Heart right ventricle (tissue), 16 donors: Measurements from ENCODE around the gene SLC25A3. TPM values are rescaled to one million over a fixed set of nuclear protein-coding genes. Genes with fewer than 3 reads are reported as not detected.
"Not testable (repeated sequence)": the region's sequence is repeated elsewhere in the genome, so short reads cannot be mapped to it uniquely, and the experiment has no call there.

Experiments used
- ATAC-seq, 8 donors: fragments of 200-7000 bp; cut with Tn5 transposase; one replicate each; pipeline ENCODE4 v1.9.1; 2020; ENCODE audit warnings: mild to moderate bottlenecking in 8 of 8, moderate library complexity in 8 of 8, moderate number of reproducible peaks in 1 of 8
- DNase-seq, 2 donors: peaks; one replicate each; pipeline ENCODE4 v3.0.0-alpha.2; 2020
- H3K27ac ChIP-seq, 10 donors: fragments of 200-600 bp; sonication (generic) in 2 of 10; one replicate each; pipeline versions ENCODE4 v1.5.0 to v1.8.0; 2020 to 2022; ENCODE audit warnings: mild to moderate bottlenecking in 3 of 10
- H3K27me3 ChIP-seq, 7 donors: fragments of 200-600 bp; one replicate each; pipeline ENCODE4 v1.8.0; 2021 to 2022; ENCODE audit warnings: mild to moderate bottlenecking in 2 of 7
- H3K36me3 ChIP-seq, 9 donors: fragments of 200-600 bp; sonication (generic) in 1 of 9; one replicate each; pipeline versions ENCODE4 v1.5.0 to v1.8.0; 2020 to 2022; ENCODE audit warnings: mild to moderate bottlenecking in 2 of 9
- H3K4me1 ChIP-seq, 9 donors: fragments of 200-600 bp; sonication (generic) in 1 of 9; one replicate each; pipeline versions ENCODE4 v1.5.0 to v1.8.0; 2020 to 2022; ENCODE audit warnings: mild to moderate bottlenecking in 4 of 9
- H3K4me3 ChIP-seq, 10 donors: fragments of 200-600 bp; sonication (generic) in 2 of 10; one replicate each; pipeline versions ENCODE4 v1.5.0 to v1.8.0; 2020 to 2022; ENCODE audit warnings: mild to moderate bottlenecking in 7 of 10, moderate library complexity in 2 of 10
- H3K9me3 ChIP-seq, 11 donors: fragments of 200-600 bp in 10 of 11; sonication (generic) in 2 of 11; one replicate each; pipeline versions ENCODE4 v1.5.0 to v1.8.0; 2013 to 2022; ENCODE audit warnings: mild to moderate bottlenecking in 2 of 11, control low read depth in 1 of 11, moderate library complexity in 1 of 11
- CTCF ChIP-seq, 9 donors: fragments of 200-600 bp; sonication (generic) in 2 of 9; IDR thresholded peaks; one replicate each; pipeline versions ENCODE4 v1.5.0 to v1.8.0; 2021 to 2022; ENCODE audit warnings: antibody characterized with exemption in 9 of 9, mild to moderate bottlenecking in 5 of 9, moderate library complexity in 1 of 9
- WGBS, 2 donors: extraction: QIAGEN DNeasy Blood & Tissue Kit; methylation state at CpG; one replicate each; pipeline ENCODE4 v1.1.7; 2013; ENCODE audit warnings: inconsistent platforms in 1 of 2; 5-methylcytosine and 5-hydroxymethylcytosine counted together
- intact Hi-C, 10 donors: fragments of 100-400 bp; cut with DNase I; formaldehyde crosslinking; loops; one replicate each; pipeline versions ENCODE4 v1.11.1 to v1.14.2; 2022
- polyA plus RNA-seq, 2 donors: library from polyadenylated mRNA; stranded (reverse); fragments of 200-250 nt; gene quantifications; one replicate each; pipeline ENCODE4 v1.2.3, GENCODE V29; 2013
- total RNA-seq, 10 donors: library from RNA; stranded (reverse); fragmentation: NEBNext Ultra II Directional in 3 of 10; extraction: Animal tissue kit (Norgen Biotek cat#: 25700) in 3 of 10; gene quantifications; one replicate each; pipeline versions ENCODE4 v1.2.1 to v1.2.4, GENCODE V29; 2021 to 2023
- donor health status: Arrhythmogenic right ventricular cardiomyopathy.
- donor health status: ischemic (EF 13 %, LVEDD 7.1; RV severe dilation, severe dysfunction).
- donor health status: healthy with polysubstance abuse.
- donor health status: DM: no; HTN: yes; CAD: no.
- donor health status: DM: no; HTN: no; CAD: no.
- donor health status: ischemic (EF 25% LVEDD 6.9; RV normal size, moderate dysfunction).
- donor health status: ischemic (EF 25% LVEDD 5.7; RV mildly dilated, moderate dysfunction).
- donor health status: healthy.
- donor health status: DM: yes; HTN: yes; CAD: no.
- donor health status: Ischemic cardiomyopathy.
- donor health status: ischemic (EF 35%, LVEDD 5.7; RV mildly dilated, moderate dysfunction).
- donor health status: nonischemic (EF 11% LVEDD 7.7; RV severe dilation, severe dysfunction).
- donor health status: DM: yes; HTN: yes; CAD: no.
- donor health status: PGD.
- donor health status: ischemic (EF 29% LVEDD 5.4; RV normal size, mild dysfunction).
- donor health status: nonischemic (EF 23%, LVEDD 6.1; RV moderate dilation, normal function).

SLC25A3 gene
- total and polyA plus RNA-seq, 12 donors: 742 to 2,142 (median 1,683) TPM

DNA sequence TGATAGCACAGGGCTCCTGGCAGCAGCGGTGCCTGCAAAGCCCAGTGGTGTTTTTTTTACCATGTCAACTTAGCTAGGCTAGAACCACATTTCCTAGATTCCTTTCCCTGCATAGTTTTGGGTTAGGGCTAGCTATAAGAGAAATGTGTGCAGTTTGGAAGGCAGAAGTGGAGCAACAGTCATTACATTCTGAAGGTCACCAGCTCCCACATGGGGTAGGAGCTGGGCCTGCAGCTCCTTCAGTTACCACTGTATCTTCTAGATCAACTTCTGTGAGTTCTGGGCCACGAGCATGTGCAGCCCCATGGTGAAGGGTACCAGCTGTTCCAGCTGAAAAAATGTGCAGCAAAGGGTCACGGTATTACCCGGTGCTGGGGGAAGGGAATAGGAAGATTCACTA is 2.3 kb upstream of the SLC25A3 start:
- intact Hi-C loops: loop anchor here in 4 of 10 donors (5.0 to 10.0 kb wide), 3 partner anchors 51 to 89 kb away; partner anchors contain the start of genes IKBIP (in 3 of the 4) and APAF1 (in 2 of the 4)
- Histone ChIP-seq H3K27me3 (no peaks in the 10 kb centered on the region), H3K27ac (no peak overlapping the region), H3K36me3 (peaks cover 0 to 11% (median 9%) of the 10 kb centered on the region in 9 donors), H3K4me3 (no peak overlapping the region), H3K4me1 (peaks cover 2 to 21% (median 18%) of the 10 kb centered on the region in 9 donors), H3K9me3 (no peaks in the 10 kb centered on the region)
- 65 to 66% methylated on average over 4 of the region's 4 CpGs for WGBS, 2 donors
- ATAC-seq (no peak), DNase-seq (no peak)
- TF ChIP-seq CTCF (IDR thresholded peaks at IDR 0.05): no peak

DNA sequence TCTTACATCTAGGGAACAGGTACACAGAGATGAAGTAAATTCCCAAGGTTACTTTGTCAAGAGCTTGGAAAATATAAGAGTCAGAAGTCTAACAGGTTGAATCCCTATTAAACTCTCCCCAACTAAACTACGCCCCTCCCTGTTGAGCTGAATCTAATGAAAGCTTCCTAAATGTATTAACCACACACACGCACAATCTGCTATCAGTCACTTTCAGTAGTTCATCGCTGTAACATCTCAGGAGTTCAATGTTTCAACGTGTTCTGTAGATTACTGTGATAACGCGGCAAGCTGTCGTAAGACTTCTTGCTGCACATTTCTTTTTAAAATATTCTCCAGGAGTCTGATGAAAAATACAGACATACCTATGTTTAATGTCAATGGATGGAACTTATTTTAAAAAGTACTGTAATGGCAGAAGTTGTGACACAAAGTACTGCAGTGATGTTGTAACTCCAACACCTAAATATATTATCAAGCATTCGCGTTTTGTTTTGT is 612 bp upstream of the SLC25A3 start:
- no peak for ATAC-seq
- Histone ChIP-seq H3K4me3 (peak overlapping the region; percentile 7 to 99 (median 89)), H3K27ac (peak overlapping the region; percentile 76 to 100 (median 99)), H3K9me3 (no peaks in the 10 kb centered on the region), H3K36me3 (peaks cover 0 to 28% (median 22%) of the 10 kb centered on the region in 9 donors), H3K27me3 (no peaks in the 10 kb centered on the region), H3K4me1 (peaks cover 14 to 37% (median 27%) of the 10 kb centered on the region in 9 donors)
- no peak for TF ChIP-seq CTCF (IDR thresholded peaks at IDR 0.05)
- no peak for DNase-seq
- intact Hi-C loops: loop anchor here in 8 of 10 donors (1.0 to 10.0 kb wide), 5 partner anchors 49 to 91 kb away; partner anchors contain the start of genes APAF1 (in 7 of the 8) and IKBIP (in 7 of the 8)
- 29% methylated on average over 9 of the region's 9 CpGs for WGBS, 2 donors

DNA sequence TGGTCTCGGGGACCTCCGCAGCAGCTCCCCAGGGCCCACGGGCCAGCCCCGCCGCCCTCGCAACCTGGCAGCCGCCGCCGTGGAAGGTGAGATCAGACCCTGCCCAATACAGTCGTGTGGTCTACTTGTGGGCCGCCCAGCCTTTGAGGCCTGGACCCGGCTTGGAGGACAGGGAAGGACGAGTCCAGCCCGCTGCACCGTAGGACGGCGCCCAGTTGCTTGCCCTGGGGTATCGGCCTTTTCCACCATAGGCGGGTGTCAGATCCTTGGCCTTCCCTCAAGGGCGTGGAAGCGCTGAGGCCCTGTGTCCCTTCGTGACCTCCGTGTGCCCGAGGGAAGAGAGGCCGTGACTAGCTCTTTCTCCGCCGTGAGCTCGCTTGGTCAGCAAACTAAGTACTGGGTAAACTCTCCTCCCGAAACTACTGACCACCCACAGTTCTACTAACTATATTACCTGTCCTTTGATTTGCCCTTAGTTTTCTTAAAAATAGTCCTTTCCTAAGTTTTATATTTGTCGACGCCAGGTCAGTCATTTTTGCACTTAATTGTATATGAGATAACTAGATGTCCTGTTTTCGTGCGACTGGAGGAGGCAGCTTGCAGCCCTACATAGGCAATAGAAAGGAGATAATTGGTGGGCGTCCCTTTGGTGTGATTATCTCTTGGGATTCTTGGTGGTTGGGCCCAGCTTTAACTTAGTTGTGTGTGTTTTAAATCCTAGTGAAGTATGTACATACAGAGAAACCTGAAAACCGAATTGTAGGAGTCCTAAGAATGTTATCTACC is 757 bp downstream of the SLC25A3 start:
- 0 to 1% methylated on average over 35 of the region's 35 CpGs for WGBS, 2 donors
- intact Hi-C loops: loop anchor here in 4 of 10 donors (5.0 to 10.0 kb wide), 3 partner anchors 48 to 92 kb away; partner anchors contain the start of genes IKBIP (in 3 of the 4) and APAF1 (in 2 of the 4)
- peak; percentile 44 to 58 for DNase-seq
- Histone ChIP-seq H3K9me3 (no peaks in the 10 kb centered on the region), H3K27ac (peak overlapping the region; percentile 97 to 100 (median 99)), H3K4me3 (peak overlapping the region; percentile 76 to 99 (median 91)), H3K27me3 (no peaks in the 10 kb centered on the region), H3K4me1 (peaks cover 14 to 41% (median 27%) of the 10 kb centered on the region in 9 donors), H3K36me3 (peaks cover 0 to 41% (median 35%) of the 10 kb centered on the region in 9 donors)
- TF ChIP-seq CTCF (IDR thresholded peaks at IDR 0.05): no peak
- ATAC-seq: peak; percentile 50 to 81 (median 60)

GRCh38 chr12:98595243-98595988 is 1.9 kb downstream of the SLC25A3 start:
- intact Hi-C loops: loop anchor here in 2 of 10 donors (10.0 kb wide), 1 partner anchor 49 kb away; the partner anchor contains the start of genes APAF1 (in 2 of the 2) and IKBIP (in 2 of the 2)
- H3K27ac ChIP-seq: peak overlapping the region in 8 of 10 donors; percentile 98 to 100 (median 99)
- TF ChIP-seq CTCF (IDR thresholded peaks at IDR 0.05): no peak
- peaks cover 14 to 41% (median 27%) of the 10 kb centered on the region in 9 donors for H3K4me1 ChIP-seq
- no peaks in the 10 kb centered on the region for H3K9me3 ChIP-seq
- H3K27me3 ChIP-seq: no peaks in the 10 kb centered on the region
- DNase-seq (no peak), ATAC-seq (no peak)
- 27 to 35% methylated on average over 3 of the region's 3 CpGs for WGBS, 2 donors
- H3K4me3 ChIP-seq: peak overlapping the region; percentile 76 to 99 (median 91)
- H3K36me3 ChIP-seq: peaks cover 3 to 53% (median 47%) of the 10 kb centered on the region in 9 donors

DNA sequence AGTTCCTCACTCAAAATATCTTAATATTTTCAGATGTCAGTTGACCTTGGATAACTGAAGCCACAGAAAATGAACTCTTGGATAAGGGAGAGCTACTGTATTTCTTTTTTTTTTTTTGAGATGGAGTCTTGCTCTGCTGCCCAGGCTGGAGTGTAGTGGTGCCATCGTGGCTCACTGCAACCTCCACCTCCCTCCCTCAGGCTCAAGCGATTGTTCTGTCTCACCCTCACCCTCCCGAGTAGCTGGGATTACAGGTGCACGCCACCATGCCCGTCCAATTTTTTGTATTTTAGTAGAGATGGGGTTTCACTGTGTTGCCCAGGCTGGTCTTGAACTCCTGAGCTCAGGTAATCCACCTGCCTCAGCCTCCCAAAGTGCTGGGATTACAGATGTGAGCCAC is 3.8 kb downstream of the SLC25A3 start:
- H3K4me3 ChIP-seq, H3K27me3 ChIP-seq, H3K9me3 ChIP-seq, ATAC-seq, H3K27ac ChIP-seq, DNase-seq: not testable (repeated sequence)
- WGBS, 2 donors: 76 to 77% methylated on average over 5 of the region's 5 CpGs
- peaks cover 14 to 41% (median 27%) of the 10 kb centered on the region in 9 donors for H3K4me1 ChIP-seq
- peaks cover 12 to 72% (median 66%) of the 10 kb centered on the region in 9 donors for H3K36me3 ChIP-seq
- intact Hi-C loops: loop anchor here in 2 of 10 donors (10.0 kb wide), 1 partner anchor 47 kb away; the partner anchor contains the start of genes APAF1 (in 2 of the 2) and IKBIP (in 2 of the 2)
